ENCODE results near the gene TNFSF11. TPM values are rescaled to one million over a fixed set of nuclear protein-coding genes. Genes with fewer than 3 reads are reported as not detected.

TNFSF11 gene
- total and polyA plus RNA-seq, 7 experiments from 2014 or later: 0.13 to 0.44 TPM; not detected in 5

GRCh38 chr13:42547612-42548011 is 26.3 kb upstream of the TNFSF11 start:
- Mint-ChIP-seq H3K36me3 (no peaks in the 10 kb centered on the region), H3K4me3 (no peak overlapping the region), H3K27me3 (peaks cover 0 to 1% (median 0%) of the 10 kb centered on the region in 5 donors), H3K9me3 (no peaks in the 10 kb centered on the region), H3K27ac (no peak overlapping the region), H3K4me1 (peaks cover 0 to 20% (median 0%) of the 10 kb centered on the region in 7 donors)
- Histone ChIP-seq H3K4me3 (ENCODE audit: low read length) (no peak overlapping the region), H3K9me3 (ENCODE audit: control insufficient read depth in 2 of 3, low read length in 3 of 3) (no peaks in the 10 kb centered on the region), H3K4me1 (ENCODE audit: control insufficient read depth in 2 of 2, insufficient read depth in 2 of 2, low read length in 2 of 2) (no peaks in the 10 kb centered on the region), H3K27ac (ENCODE audit: low read depth, low read length) (no peak overlapping the region), H3K36me3 (ENCODE audit: control insufficient read depth in 2 of 3, insufficient read depth in 3 of 3, low read length in 3 of 3) (no peaks in the 10 kb centered on the region), H3K27me3 (ENCODE audit: control insufficient read depth in 2 of 2, insufficient read depth in 2 of 2, low read length in 2 of 2) (no peaks in the 10 kb centered on the region)
- ChIA-PET CTCF (no interaction called here), POLR2A (no interaction called here)
- no peak for DNase-seq
- intact Hi-C loops (cut with micrococcal nuclease): no loop called here
- no peak for ATAC-seq

GRCh38 chr13:42548731-42549551 is 25.0 kb upstream of the TNFSF11 start:
- Mint-ChIP-seq H3K9me3 (no peaks in the 10 kb centered on the region), H3K36me3 (no peaks in the 10 kb centered on the region), H3K27ac (no peak overlapping the region), H3K4me3 (peak overlapping the region in 1 of 10 donors; percentile 27), H3K27me3 (peaks cover 0 to 3% (median 0%) of the 10 kb centered on the region in 5 donors), H3K4me1 (peaks cover 0 to 20% (median 0%) of the 10 kb centered on the region in 7 donors)
- intact Hi-C loops (cut with micrococcal nuclease): no loop called here
- DNase-seq (no peak), ATAC-seq (peak; percentile 87)
- CTCF ChIA-PET: interaction anchor here (0.6 kb wide), 1 partner anchor 516 kb away, joined by 4 read pairs; no protein-coding TSS in a partner anchor
- POLR2A ChIA-PET: no interaction called here
- Histone ChIP-seq H3K27ac (ENCODE audit: low read depth, low read length) (no peak overlapping the region), H3K36me3 (ENCODE audit: control insufficient read depth in 2 of 3, insufficient read depth in 3 of 3, low read length in 3 of 3) (no peaks in the 10 kb centered on the region), H3K9me3 (ENCODE audit: control insufficient read depth in 2 of 3, low read length in 3 of 3) (no peaks in the 10 kb centered on the region), H3K27me3 (ENCODE audit: control insufficient read depth in 2 of 2, insufficient read depth in 2 of 2, low read length in 2 of 2) (no peaks in the 10 kb centered on the region), H3K4me1 (ENCODE audit: control insufficient read depth in 2 of 2, insufficient read depth in 2 of 2, low read length in 2 of 2) (no peaks in the 10 kb centered on the region), H3K4me3 (ENCODE audit: low read length) (no peak overlapping the region)

- Histone ChIP-seq H3K27ac (ENCODE audit: low read depth, low read length) (no peak overlapping the region), H3K36me3 (ENCODE audit: control insufficient read depth in 2 of 3, insufficient read depth in 3 of 3, low read length in 3 of 3) (no peaks in the 10 kb centered on the region), H3K4me1 (ENCODE audit: control insufficient read depth in 2 of 2, insufficient read depth in 2 of 2, low read length in 2 of 2) (no peaks in the 10 kb centered on the region), H3K9me3 (ENCODE audit: control insufficient read depth in 2 of 3, low read length in 3 of 3) (no peaks in the 10 kb centered on the region), H3K4me3 (ENCODE audit: low read length) (no peak overlapping the region), H3K27me3 (ENCODE audit: control insufficient read depth in 2 of 2, insufficient read depth in 2 of 2, low read length in 2 of 2) (no peaks in the 10 kb centered on the region)
- ChIA-PET POLR2A (no interaction called here), CTCF (interaction anchor here (0.6 kb wide), 1 partner anchor 515 kb away, joined by 4 read pairs; no protein-coding TSS in a partner anchor)
- Mint-ChIP-seq H3K27ac (no peak overlapping the region), H3K9me3 (no peaks in the 10 kb centered on the region), H3K36me3 (no peaks in the 10 kb centered on the region), H3K4me1 (peaks cover 0 to 20% (median 0%) of the 10 kb centered on the region in 7 donors), H3K4me3 (no peak overlapping the region), H3K27me3 (peaks cover 0 to 3% (median 0%) of the 10 kb centered on the region in 5 donors)
- no peak for DNase-seq
- intact Hi-C loops (cut with micrococcal nuclease): no loop called here
- no peak for ATAC-seq
These were observed 24.4 kb upstream of the TNFSF11 start for GRCh38 chr13:42549552-42549936.

- Mint-ChIP-seq H3K36me3 (no peaks in the 10 kb centered on the region), H3K27ac (no peak overlapping the region), H3K4me3 (no peak overlapping the region), H3K9me3 (no peaks in the 10 kb centered on the region), H3K4me1 (peaks cover 0 to 20% (median 0%) of the 10 kb centered on the region in 7 donors), H3K27me3 (peaks cover 0 to 3% (median 0%) of the 10 kb centered on the region in 5 donors)
- no peak for ATAC-seq
- Histone ChIP-seq H3K4me1 (ENCODE audit: control insufficient read depth in 2 of 2, insufficient read depth in 2 of 2, low read length in 2 of 2) (no peaks in the 10 kb centered on the region), H3K36me3 (ENCODE audit: control insufficient read depth in 2 of 3, insufficient read depth in 3 of 3, low read length in 3 of 3) (no peaks in the 10 kb centered on the region), H3K9me3 (ENCODE audit: control insufficient read depth in 2 of 3, low read length in 3 of 3) (no peaks in the 10 kb centered on the region), H3K27me3 (ENCODE audit: control insufficient read depth in 2 of 2, insufficient read depth in 2 of 2, low read length in 2 of 2) (no peaks in the 10 kb centered on the region), H3K4me3 (ENCODE audit: low read length) (no peak overlapping the region), H3K27ac (ENCODE audit: low read depth, low read length) (no peak overlapping the region)
- no peak for DNase-seq
- ChIA-PET POLR2A (no interaction called here), CTCF (no interaction called here)
- intact Hi-C loops (cut with micrococcal nuclease): no loop called here
These were observed 22.3 kb upstream of the TNFSF11 start for GRCh38 chr13:42551611-42552010.

GRCh38 chr13:42553098-42554046 is 20.6 kb upstream of the TNFSF11 start:
- POLR2A ChIA-PET: no interaction called here
- no peaks in the 10 kb centered on the region for H3K4me1 ChIP-seq (ENCODE audit: control insufficient read depth in 2 of 2, insufficient read depth in 2 of 2, low read length in 2 of 2)
- no peak overlapping the region for H3K27ac Mint-ChIP-seq
- peaks cover 0 to 20% (median 0%) of the 10 kb centered on the region in 7 donors for H3K4me1 Mint-ChIP-seq
- no peak overlapping the region for H3K4me3 ChIP-seq (ENCODE audit: low read length)
- intact Hi-C loops (cut with micrococcal nuclease): no loop called here
- H3K9me3 ChIP-seq (ENCODE audit: control insufficient read depth in 2 of 3, low read length in 3 of 3): no peaks in the 10 kb centered on the region
- H3K36me3 ChIP-seq (ENCODE audit: control insufficient read depth in 2 of 3, insufficient read depth in 3 of 3, low read length in 3 of 3): no peaks in the 10 kb centered on the region
- no peak overlapping the region for H3K27ac ChIP-seq (ENCODE audit: low read depth, low read length)
- ATAC-seq: no peak
- peaks cover 0 to 3% (median 0%) of the 10 kb centered on the region in 5 donors for H3K27me3 Mint-ChIP-seq
- peaks cover 0 to 2% (median 0%) of the 10 kb centered on the region in 11 donors for H3K9me3 Mint-ChIP-seq
- DNase-seq: no peak
- CTCF ChIA-PET: no interaction called here
- no peak overlapping the region for H3K4me3 Mint-ChIP-seq
- H3K36me3 Mint-ChIP-seq: no peaks in the 10 kb centered on the region
- no peaks in the 10 kb centered on the region for H3K27me3 ChIP-seq (ENCODE audit: control insufficient read depth in 2 of 2, insufficient read depth in 2 of 2, low read length in 2 of 2)

GRCh38 chr13:42559057-42559456 is 14.9 kb upstream of the TNFSF11 start:
- ChIA-PET CTCF (interaction anchor here (0.7 kb wide), 1 partner anchor 35 kb away, joined by 3 read pairs; no protein-coding TSS in a partner anchor), POLR2A (no interaction called here)
- no peak overlapping the region for H3K27ac ChIP-seq (ENCODE audit: low read depth, low read length)
- no peaks in the 10 kb centered on the region for H3K27me3 ChIP-seq (ENCODE audit: control insufficient read depth in 2 of 2, insufficient read depth in 2 of 2, low read length in 2 of 2)
- peaks cover 0 to 4% (median 0%) of the 10 kb centered on the region in 5 donors for H3K27me3 Mint-ChIP-seq
- no peaks in the 10 kb centered on the region for H3K4me1 ChIP-seq (ENCODE audit: control insufficient read depth in 2 of 2, insufficient read depth in 2 of 2, low read length in 2 of 2)
- no peak overlapping the region for H3K27ac Mint-ChIP-seq
- no peaks in the 10 kb centered on the region for H3K9me3 ChIP-seq (ENCODE audit: control insufficient read depth in 2 of 3, low read length in 3 of 3)
- ATAC-seq (no peak), DNase-seq (no peak)
- no peak overlapping the region for H3K4me3 Mint-ChIP-seq
- no peaks in the 10 kb centered on the region for H3K36me3 ChIP-seq (ENCODE audit: control insufficient read depth in 2 of 3, insufficient read depth in 3 of 3, low read length in 3 of 3)
- H3K9me3 Mint-ChIP-seq: peaks cover 0 to 16% (median 6%) of the 10 kb centered on the region in 11 donors
- intact Hi-C loops (cut with micrococcal nuclease): no loop called here
- peaks cover 0 to 4% (median 0%) of the 10 kb centered on the region in 5 donors for H3K36me3 Mint-ChIP-seq
- peaks cover 0 to 6% (median 0%) of the 10 kb centered on the region in 7 donors for H3K4me1 Mint-ChIP-seq
- H3K4me3 ChIP-seq (ENCODE audit: low read length): no peak overlapping the region

All from naive thymus-derived CD4-positive, alpha-beta T cell (primary cell).